ENCODE measurements around the gene BMP10. TPM values are rescaled to one million over a fixed set of nuclear protein-coding genes. Genes with fewer than 3 reads are reported as not detected.

Gene BMP10
- total and polyA plus RNA-seq, 2 of the 8 experiments (the other 6 are each of a cell fraction or from before 2014, with no cell fraction given) = not detected

DNA sequence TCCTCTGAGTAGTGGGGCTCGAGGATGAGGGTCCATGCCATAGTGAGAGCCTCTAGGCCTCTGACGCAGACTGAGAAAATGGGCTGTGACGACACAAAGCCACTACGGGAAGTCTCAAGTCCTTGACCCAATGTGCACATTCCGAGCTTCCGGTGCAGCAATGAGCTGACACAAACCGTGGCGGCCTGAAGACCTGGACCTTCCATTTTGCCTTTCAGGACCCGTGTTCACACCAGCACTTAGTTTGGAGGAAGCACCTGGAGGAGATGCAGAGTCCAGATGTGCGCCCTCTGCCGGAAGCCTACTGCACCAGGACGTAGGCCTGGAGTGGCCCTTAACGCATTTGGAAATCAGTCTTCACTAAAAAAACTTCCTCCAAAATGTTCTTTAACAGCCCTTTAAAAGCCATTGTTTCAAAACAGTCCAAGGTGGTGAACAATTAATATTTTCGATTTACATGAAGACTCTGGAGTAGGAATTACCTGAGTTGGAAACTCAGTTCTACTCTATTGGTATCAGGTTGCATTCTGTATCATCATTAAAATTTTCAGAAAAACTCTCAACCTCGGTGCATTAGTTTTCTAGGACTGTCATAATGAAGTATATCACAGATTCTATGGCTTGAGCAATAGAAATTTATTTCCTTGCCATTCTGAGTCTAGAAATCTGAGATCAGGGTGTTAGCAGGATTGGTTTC lies 33.9 kb downstream of the BMP10 start:
- Histone ChIP-seq H2BK120ac (replicated peaks; ENCODE audit: low read depth, low read length) (no peak overlapping the region), H3K4me3 (ENCODE audit: extremely low read depth in 1 of 4, insufficient read depth in 2 of 4, low read depth in 3 of 4, low read length in 4 of 4) (no peak overlapping the region), H3K79me2 (ENCODE audit: control insufficient read depth in 1 of 2, insufficient read depth in 2 of 2, low read length in 2 of 2) (no peaks in the 10 kb centered on the region), H3K27ac (ENCODE audit: low read depth, low read length) (no peak overlapping the region), H3K27me3 (replicated peaks in 1 of 4; ENCODE audit: control insufficient read depth in 3 of 4, extremely low read depth in 1 of 4, insufficient read depth in 3 of 4, low read length in 3 of 4) (no peaks in the 10 kb centered on the region), H3K4me1 (replicated peaks in 1 of 4; ENCODE audit: control insufficient read depth in 3 of 4, insufficient read depth in 4 of 4, low read length in 3 of 4) (no peaks in the 10 kb centered on the region), H4K91ac (replicated peaks; ENCODE audit: insufficient read length, low read length) (no peak overlapping the region), H3K4me2 (ENCODE audit: insufficient read depth in 1 of 2, low read depth in 2 of 2, low read length in 2 of 2) (no peak overlapping the region), H2BK15ac (ENCODE audit: low read length) (no peak overlapping the region), H3K56ac (replicated peaks; ENCODE audit: insufficient read length, low read depth, low read length) (no peak overlapping the region), H2AK5ac (ENCODE audit: low read depth, low read length) (no peak overlapping the region), H3K23ac (ENCODE audit: insufficient read length) (no peak overlapping the region), H2BK5ac (ENCODE audit: low read depth, low read length) (no peak overlapping the region), H3K14ac (ENCODE audit: insufficient read length) (no peak overlapping the region), H4K8ac (ENCODE audit: extremely low read depth, insufficient read depth, low read length) (peak overlapping the region; percentile 73; the same call in 1 of the 2 replicates), H2AFZ (ENCODE audit: low read length) (peak overlapping the region; percentile 91), H3K18ac (ENCODE audit: extremely low read depth, low read length) (0 out of 2 replicates have a peak overlapping the region, but pooled peaks have one; percentile 36), H3K9ac (replicated peaks in 1 of 4; ENCODE audit: extremely low read depth in 1 of 4, low read depth in 3 of 4, low read length in 3 of 4) (no peak overlapping the region), H3K36me3 (ENCODE audit: control insufficient read depth in 2 of 4, insufficient read depth in 4 of 4, low read length in 3 of 4) (no peaks in the 10 kb centered on the region), H3K9me3 (ENCODE audit: insufficient read depth in 2 of 2, low read depth in 1 of 2, low read length in 1 of 2) (peaks cover 9 to 13% of the 10 kb centered on the region in 2 experiments; a peak in 2 of 4 replicates), H3K23me2 (ENCODE audit: low read depth, low read length) (no peaks in the 10 kb centered on the region), H3K79me1 (ENCODE audit: low read depth, low read length) (no peaks in the 10 kb centered on the region), H4K5ac (ENCODE audit: insufficient read length, low read depth, low read length) (no peak overlapping the region), H3K4ac (replicated peaks; ENCODE audit: insufficient read length, low read depth, low read length) (no peak overlapping the region), H4K20me1 (replicated peaks in 1 of 2; ENCODE audit: control insufficient read depth in 1 of 2, insufficient read depth in 2 of 2, low read length in 2 of 2) (no peaks in the 10 kb centered on the region), H2BK20ac (ENCODE audit: low read length) (no peak overlapping the region), H2BK12ac (ENCODE audit: low read depth, low read length) (no peak overlapping the region)
- FAIRE-seq (peak; percentile 19), DNase-seq (ENCODE audit: low read depth in 1 of 2, low spot score in 2 of 2) (peak; percentile 38 to 84)
- ChIA-PET POLR2A (ENCODE audit: partially characterized antibody) (no interaction called here), CTCF (ENCODE audit: partially characterized antibody) (interaction anchor here (0.6 to 6.6 kb wide), 33 partner anchors 9 to 373 kb away, joined by 3 to 113 read pairs (median 5); partner anchors contain the start of gene GKN2)
- WGBS, 2 experiments (ENCODE audit: extremely low coverage in 1 of 2, insufficient coverage in 1 of 2, insufficient read length in 1 of 2, insufficient replicate concordance in 2 of 2, low coverage in 1 of 2, low lambda C conversion rate in 2 of 2, missing lambda C conversion rate in 1 of 2) = 65% methylated on average over 15 of the region's 15 CpGs; no CpG with 5 or more reads in 1 of the 2 experiments
- TF ChIP-seq BACH1 (IDR thresholded peaks at IDR 0.05; ENCODE audit: low read length) = no peak
- TF ChIP-seq, protein P1, sequence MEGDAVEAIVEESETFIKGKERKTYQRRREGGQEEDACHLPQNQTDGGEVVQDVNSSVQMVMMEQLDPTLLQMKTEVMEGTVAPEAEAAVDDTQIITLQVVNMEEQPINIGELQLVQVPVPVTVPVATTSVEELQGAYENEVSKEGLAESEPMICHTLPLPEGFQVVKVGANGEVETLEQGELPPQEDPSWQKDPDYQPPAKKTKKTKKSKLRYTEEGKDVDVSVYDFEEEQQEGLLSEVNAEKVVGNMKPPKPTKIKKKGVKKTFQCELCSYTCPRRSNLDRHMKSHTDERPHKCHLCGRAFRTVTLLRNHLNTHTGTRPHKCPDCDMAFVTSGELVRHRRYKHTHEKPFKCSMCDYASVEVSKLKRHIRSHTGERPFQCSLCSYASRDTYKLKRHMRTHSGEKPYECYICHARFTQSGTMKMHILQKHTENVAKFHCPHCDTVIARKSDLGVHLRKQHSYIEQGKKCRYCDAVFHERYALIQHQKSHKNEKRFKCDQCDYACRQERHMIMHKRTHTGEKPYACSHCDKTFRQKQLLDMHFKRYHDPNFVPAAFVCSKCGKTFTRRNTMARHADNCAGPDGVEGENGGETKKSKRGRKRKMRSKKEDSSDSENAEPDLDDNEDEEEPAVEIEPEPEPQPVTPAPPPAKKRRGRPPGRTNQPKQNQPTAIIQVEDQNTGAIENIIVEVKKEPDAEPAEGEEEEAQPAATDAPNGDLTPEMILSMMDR (IDR thresholded peaks at IDR 0.05; ENCODE audit: control extremely low read depth in 1 of 3, insufficient read depth in 1 of 3, low read depth in 1 of 3, low read length in 3 of 3) = peak; percentile 78 to 91 (median 85)
- TF ChIP-seq RAD21 (IDR thresholded peaks at IDR 0.05 in 1 of 2, conservative IDR thresholded peaks at IDR 0.05 in 1 of 2; ENCODE audit: low read depth in 2 of 2, low read length in 2 of 2) = peak; percentile 62 to 75
- no peak for TF ChIP-seq SP2 (IDR thresholded peaks at IDR 0.05; ENCODE audit: low read length)
- TF ChIP-seq CREB1 (IDR thresholded peaks at IDR 0.05) = peak; percentile 24; the same call in 1 of the 2 replicates
- no peak for TF ChIP-seq TAF1 (IDR thresholded peaks at IDR 0.05; ENCODE audit: low read depth, low read length)
- no peak for TF ChIP-seq BCL11A (IDR thresholded peaks at IDR 0.05; ENCODE audit: low read depth in 2 of 2, low read length in 2 of 2)
- no peak for TF ChIP-seq FOSL1 (IDR thresholded peaks at IDR 0.05; ENCODE audit: insufficient read depth, low read depth, low read length)
- no peak for TF ChIP-seq KDM4A (IDR thresholded peaks at IDR 0.05; ENCODE audit: low read depth, low read length, severe bottlenecking)
- no peak for TF ChIP-seq YY1 (IDR thresholded peaks at IDR 0.05; ENCODE audit: low read depth, low read length)
